ENCODE measurements around the gene SPATC1L. TPM values are rescaled to one million over a fixed set of nuclear protein-coding genes. Genes with fewer than 3 reads are reported as not detected.

The SPATC1L gene
- total RNA-seq, 1 donor from 2014 or later = 5.2 TPM

DNA sequence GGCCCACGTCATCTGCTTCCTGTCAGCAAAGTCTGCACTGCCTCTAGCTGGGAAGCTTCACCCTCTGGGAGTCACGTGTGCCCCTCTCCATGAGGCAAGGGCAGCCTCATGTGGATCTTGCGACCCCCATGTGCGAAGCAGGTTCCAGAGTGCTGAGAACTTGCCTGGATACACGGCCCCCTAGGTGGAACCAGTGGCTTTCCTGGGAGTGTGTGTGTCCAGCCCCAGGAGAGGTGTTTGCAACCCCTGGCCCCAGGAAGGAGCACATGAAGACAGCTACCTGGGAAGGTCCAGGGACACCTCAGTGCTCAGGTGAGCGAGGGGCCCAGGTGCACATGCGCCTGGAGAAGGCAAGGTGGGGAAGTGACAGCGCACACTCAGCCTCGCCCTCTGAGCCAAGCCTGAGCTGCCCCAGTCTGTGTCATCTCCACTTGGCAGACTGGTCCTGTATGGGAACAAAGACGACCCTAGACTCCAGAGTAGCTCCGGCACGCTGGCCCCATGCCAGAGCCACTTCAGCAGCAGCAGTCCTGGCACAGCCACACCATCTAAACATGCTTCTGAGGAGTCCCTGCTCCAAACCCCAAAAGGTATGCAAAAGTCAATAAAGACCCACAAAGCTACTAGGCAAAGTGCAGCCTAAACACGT is 35.5 kb upstream of the SPATC1L start:
- Histone ChIP-seq H3K27me3 (no peaks in the 10 kb centered on the region), H3K36me3 (peaks cover 0 to 32% of the 10 kb centered on the region in 2 donors), H3K27ac (no peak overlapping the region), H3K9me3 (no peaks in the 10 kb centered on the region), H3K4me3 (no peak overlapping the region), H3K4me1 (no peaks in the 10 kb centered on the region)
- intact Hi-C loops (cut with DNase I) = loop anchor here (10.0 kb wide), 1 partner anchor 75 kb away; no protein-coding TSS in a partner anchor
- TF ChIP-seq POLR2AphosphoS5 (IDR thresholded peaks at IDR 0.05; ENCODE audit: insufficient read depth in 1 of 2, low read depth in 1 of 2) (no peak), POLR2A (IDR thresholded peaks at IDR 0.05) (no peak)
- DNase-seq (ENCODE audit: extremely low spot score in 2 of 2) = no peak

DNA sequence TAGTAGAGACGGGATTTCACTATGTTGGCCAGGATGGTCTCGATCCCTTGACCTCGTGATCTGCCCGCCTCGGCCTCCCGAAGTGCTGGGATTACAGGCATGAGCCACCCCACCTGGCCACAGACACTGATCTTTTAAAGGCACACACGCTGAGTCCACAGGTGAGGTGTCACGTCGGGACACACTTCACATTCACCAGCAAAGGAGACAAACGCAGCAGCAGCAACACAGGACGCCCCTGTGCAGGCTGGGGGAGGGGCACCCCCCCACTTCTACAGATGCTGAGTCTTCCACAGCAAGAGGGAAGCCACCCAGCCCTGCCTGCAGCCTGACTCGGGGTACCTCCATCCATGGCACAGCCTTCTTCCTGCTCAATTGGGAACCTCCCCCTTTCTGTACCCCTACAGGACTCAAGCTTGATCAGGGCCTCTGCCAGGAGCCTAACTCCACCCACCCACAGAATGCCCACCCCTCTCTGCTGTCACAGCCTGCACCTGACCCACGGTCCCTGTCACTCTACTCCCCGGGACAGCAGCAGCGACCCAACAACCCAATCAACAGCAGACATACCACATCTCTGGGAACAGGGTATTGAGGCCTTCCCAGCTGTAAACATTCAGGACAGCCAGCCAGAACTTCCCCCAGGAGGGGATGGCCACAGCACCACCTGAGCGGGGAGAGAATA is 34.8 kb upstream of the SPATC1L start:
- H3K9me3 ChIP-seq = no peaks in the 10 kb centered on the region
- peaks cover 0 to 33% of the 10 kb centered on the region in 2 donors for H3K36me3 ChIP-seq
- DNase-seq (ENCODE audit: extremely low spot score in 2 of 2) = no peak
- H3K4me1 ChIP-seq = no peaks in the 10 kb centered on the region
- intact Hi-C loops (cut with DNase I) = no loop called here
- H3K27ac ChIP-seq = no peak overlapping the region
- no peak for TF ChIP-seq POLR2AphosphoS5 (IDR thresholded peaks at IDR 0.05; ENCODE audit: insufficient read depth in 1 of 2, low read depth in 1 of 2)
- TF ChIP-seq, protein P1, sequence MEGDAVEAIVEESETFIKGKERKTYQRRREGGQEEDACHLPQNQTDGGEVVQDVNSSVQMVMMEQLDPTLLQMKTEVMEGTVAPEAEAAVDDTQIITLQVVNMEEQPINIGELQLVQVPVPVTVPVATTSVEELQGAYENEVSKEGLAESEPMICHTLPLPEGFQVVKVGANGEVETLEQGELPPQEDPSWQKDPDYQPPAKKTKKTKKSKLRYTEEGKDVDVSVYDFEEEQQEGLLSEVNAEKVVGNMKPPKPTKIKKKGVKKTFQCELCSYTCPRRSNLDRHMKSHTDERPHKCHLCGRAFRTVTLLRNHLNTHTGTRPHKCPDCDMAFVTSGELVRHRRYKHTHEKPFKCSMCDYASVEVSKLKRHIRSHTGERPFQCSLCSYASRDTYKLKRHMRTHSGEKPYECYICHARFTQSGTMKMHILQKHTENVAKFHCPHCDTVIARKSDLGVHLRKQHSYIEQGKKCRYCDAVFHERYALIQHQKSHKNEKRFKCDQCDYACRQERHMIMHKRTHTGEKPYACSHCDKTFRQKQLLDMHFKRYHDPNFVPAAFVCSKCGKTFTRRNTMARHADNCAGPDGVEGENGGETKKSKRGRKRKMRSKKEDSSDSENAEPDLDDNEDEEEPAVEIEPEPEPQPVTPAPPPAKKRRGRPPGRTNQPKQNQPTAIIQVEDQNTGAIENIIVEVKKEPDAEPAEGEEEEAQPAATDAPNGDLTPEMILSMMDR (IDR thresholded peaks at IDR 0.05) = no peak
- TF ChIP-seq POLR2A (IDR thresholded peaks at IDR 0.05) = no peak
- no peaks in the 10 kb centered on the region for H3K27me3 ChIP-seq
- no peak overlapping the region for H3K4me3 ChIP-seq

DNA sequence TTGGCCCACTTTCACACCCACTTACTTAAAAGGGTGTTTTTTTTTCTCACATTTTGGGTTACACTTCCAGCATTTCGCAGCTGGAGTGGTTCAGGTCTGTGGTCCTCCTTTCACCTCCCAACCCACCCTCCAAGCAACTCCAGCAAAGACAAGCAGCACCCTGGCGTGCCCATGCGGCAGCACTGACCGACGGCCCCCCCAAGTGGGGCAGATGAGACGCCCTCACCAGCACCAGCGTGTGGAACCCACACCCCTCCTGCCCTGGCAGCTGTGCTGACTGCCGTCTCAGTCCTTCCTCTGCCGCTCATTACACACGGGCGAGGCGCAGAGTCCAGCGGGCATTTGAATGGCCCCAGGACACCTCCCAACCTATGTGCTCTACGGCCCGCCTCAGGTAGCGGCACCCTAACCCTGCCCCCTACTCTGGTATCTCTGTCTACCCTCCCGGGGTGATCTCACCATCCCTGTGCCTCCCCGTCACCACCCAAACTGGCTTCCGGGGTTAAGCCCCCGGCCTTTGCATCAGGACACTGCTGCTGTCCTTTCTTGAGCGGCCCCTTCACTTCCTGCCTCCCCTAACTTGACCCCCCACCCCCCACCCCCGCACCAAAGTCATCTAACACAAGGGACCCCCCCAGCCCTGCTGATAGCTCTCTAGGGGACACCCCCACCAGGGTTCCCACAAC is 33.4 kb upstream of the SPATC1L start:
- Histone ChIP-seq H3K4me3 (no peak overlapping the region), H3K4me1 (no peaks in the 10 kb centered on the region), H3K9me3 (no peaks in the 10 kb centered on the region), H3K27me3 (no peaks in the 10 kb centered on the region), H3K27ac (no peak overlapping the region), H3K36me3 (peaks cover 0 to 43% of the 10 kb centered on the region in 2 donors)
- no peak for DNase-seq (ENCODE audit: extremely low spot score in 2 of 2)
- no peak for TF ChIP-seq POLR2AphosphoS5 (IDR thresholded peaks at IDR 0.05; ENCODE audit: insufficient read depth in 1 of 2, low read depth in 1 of 2)
- TF ChIP-seq POLR2A (IDR thresholded peaks at IDR 0.05) = no peak
- TF ChIP-seq, protein P1 (IDR thresholded peaks at IDR 0.05) = no peak
- intact Hi-C loops (cut with DNase I) = no loop called here

DNA sequence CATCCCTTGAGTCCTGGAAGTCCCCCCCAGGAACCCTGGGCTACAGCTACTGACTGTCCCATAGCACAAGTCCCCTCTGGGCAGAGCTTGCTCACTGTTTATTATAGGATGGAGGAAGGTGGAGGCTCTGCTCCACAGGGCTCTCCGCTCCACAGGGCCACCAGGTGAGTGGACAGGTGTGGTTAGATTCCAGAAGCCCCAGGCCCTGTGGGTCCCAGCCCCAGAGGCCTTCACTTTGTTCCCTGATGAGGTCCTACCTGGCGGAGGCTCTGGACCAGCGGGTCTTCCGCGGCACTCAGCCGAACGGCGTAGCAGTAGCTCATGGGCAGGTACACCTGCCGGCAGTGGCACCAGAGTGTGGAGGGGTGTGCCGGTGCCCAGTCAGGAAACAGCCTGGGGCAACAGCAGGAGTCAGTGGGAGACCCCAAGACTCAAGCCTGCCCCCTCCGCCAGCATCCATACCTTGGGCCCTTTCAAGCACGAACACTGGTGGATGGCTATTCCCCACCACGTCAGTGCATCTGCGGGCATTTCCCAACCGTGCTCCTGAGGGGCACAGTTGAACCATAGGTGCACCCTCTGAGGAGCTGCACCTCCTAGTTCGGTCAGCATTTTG is 32.0 kb upstream of the SPATC1L start:
- H3K9me3 ChIP-seq = no peaks in the 10 kb centered on the region
- DNase-seq (ENCODE audit: extremely low spot score in 2 of 2) = no peak
- peaks cover 0 to 50% of the 10 kb centered on the region in 2 donors for H3K36me3 ChIP-seq
- H3K27ac ChIP-seq = no peak overlapping the region
- no peak for TF ChIP-seq POLR2A (IDR thresholded peaks at IDR 0.05)
- TF ChIP-seq, protein P1 (IDR thresholded peaks at IDR 0.05) = no peak
- TF ChIP-seq POLR2AphosphoS5 (IDR thresholded peaks at IDR 0.05; ENCODE audit: insufficient read depth in 1 of 2, low read depth in 1 of 2) = no peak
- no peaks in the 10 kb centered on the region for H3K27me3 ChIP-seq
- no peak overlapping the region for H3K4me3 ChIP-seq
- no peaks in the 10 kb centered on the region for H3K4me1 ChIP-seq
- intact Hi-C loops (cut with DNase I) = no loop called here

DNA sequence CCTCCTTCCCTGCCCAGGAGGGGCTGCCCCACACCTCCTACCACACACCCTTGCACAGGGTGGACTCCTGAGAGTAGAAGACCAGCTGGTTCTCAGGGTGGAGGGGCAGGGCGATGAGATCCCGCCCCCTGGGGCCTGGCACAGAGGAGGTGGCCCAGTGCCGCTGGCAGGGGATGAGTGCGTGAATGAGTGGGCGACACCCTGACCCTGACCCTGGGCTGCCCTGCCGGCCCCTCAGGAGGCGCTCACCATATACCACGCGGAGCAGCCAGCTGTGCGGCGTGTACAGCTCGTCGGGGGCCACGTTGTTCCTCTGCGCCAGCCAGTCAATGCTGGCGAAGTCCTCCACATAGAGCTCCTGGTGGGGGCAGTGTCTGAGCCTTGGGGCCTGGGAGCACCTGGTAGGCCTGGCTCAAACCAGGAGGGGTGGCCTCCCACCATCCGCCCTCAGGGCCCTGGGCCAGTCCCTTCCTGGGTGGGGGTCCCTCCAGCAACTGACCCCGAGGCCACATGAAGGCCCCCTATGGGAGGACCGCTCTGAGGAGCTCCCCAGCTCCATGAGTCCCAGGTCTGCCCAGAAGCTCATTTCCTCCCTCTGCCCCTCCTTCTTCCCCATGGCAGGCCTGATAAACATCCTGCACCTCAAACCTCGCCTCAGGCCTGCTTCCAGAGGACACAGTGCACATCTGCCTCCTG is 31.3 kb upstream of the SPATC1L start:
- Histone ChIP-seq H3K27ac (no peak overlapping the region), H3K4me3 (no peak overlapping the region), H3K36me3 (peaks cover 0 to 49% of the 10 kb centered on the region in 2 donors), H3K27me3 (no peaks in the 10 kb centered on the region), H3K9me3 (no peaks in the 10 kb centered on the region), H3K4me1 (no peaks in the 10 kb centered on the region)
- intact Hi-C loops (cut with DNase I) = no loop called here
- DNase-seq (ENCODE audit: extremely low spot score in 2 of 2) = no peak
- TF ChIP-seq POLR2AphosphoS5 (IDR thresholded peaks at IDR 0.05; ENCODE audit: insufficient read depth in 1 of 2, low read depth in 1 of 2) (no peak), POLR2A (IDR thresholded peaks at IDR 0.05) (no peak)
- TF ChIP-seq, protein P1 (IDR thresholded peaks at IDR 0.05) = no peak
